Measurements from ENCODE around the gene DEPP1.

Gene DEPP1

DNA sequence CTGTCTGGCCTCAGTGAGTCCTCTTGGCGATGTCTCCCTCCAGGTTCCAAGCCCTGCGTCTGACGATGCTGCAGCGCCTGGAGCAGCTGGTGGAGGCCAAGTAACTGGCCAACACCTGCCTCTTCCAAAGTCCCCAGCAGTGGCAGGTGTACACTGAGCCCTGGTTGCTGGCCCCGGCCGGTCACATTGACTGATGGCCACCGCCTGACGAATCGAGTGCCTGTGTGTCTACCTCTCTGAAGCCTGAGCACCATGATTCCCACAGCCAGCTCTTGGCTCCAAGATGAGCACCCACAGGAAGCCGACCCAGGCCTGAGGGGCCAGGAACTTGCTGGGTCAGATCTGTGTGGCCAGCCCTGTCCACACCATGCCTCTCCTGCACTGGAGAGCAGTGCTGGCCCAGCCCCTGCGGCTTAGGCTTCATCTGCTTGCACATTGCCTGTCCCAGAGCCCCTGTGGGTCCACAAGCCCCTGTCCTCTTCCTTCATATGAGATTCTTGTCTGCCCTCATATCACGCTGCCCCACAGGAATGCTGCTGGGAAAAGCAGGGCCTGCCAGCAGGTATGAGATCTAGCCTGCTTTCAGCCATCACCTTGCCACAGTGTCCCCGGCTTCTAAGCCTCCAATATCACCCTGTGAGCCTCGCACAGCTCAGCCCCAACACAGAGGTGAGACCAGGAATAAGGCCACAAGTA is 14.8 kb upstream of the DEPP1 start:
- no peak for DNase-seq

- DNase-seq = no peak
These were observed 14.2 kb upstream of the DEPP1 start for GRCh38 chr10:44992732-44993225.

- DNase-seq = no peak
These were observed 13.6 kb upstream of the DEPP1 start for GRCh38 chr10:44992070-44992731.

GRCh38 chr10:44991571-44991970 is 13.0 kb upstream of the DEPP1 start:
- no peak for DNase-seq

DNA sequence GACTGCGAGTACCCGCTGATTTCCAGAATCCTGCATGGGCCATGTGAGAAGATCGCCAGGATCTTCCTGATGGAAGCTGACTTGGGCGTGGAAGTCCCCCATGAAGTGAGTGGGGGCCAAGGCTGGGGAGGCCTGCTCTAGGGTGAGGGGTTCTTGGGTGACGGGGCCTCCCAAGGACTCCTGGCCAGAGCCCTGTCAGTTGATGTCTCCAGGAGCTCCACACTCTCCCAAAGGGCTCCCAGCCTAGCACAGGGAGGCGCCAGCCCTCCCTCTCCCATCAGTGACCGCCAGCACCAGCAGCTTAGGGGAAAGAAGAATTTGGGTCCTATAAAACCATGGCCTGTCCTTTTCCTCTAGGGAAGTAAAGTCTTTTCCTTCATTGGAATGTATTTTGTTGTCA is 12.4 kb upstream of the DEPP1 start:
- no peak for DNase-seq

DNA sequence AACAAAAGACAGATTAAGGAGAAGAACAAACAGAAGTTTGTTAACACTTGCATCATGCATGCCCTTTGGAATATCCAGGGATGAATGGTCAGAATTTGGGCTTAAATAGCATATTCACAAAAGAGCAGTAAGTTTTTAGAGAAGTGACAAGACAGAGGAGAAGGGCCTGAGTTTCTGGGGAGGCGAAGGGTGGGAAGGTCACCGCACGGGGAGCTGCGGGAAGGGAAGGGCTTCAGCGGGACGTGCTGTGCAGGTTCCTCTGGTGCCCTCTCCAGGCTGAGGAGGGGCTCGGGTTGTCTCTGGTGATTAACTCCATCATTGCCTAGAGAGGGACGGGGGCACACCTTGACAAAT is 11.7 kb upstream of the DEPP1 start:
- peak; percentile 35 for DNase-seq

DNA sequence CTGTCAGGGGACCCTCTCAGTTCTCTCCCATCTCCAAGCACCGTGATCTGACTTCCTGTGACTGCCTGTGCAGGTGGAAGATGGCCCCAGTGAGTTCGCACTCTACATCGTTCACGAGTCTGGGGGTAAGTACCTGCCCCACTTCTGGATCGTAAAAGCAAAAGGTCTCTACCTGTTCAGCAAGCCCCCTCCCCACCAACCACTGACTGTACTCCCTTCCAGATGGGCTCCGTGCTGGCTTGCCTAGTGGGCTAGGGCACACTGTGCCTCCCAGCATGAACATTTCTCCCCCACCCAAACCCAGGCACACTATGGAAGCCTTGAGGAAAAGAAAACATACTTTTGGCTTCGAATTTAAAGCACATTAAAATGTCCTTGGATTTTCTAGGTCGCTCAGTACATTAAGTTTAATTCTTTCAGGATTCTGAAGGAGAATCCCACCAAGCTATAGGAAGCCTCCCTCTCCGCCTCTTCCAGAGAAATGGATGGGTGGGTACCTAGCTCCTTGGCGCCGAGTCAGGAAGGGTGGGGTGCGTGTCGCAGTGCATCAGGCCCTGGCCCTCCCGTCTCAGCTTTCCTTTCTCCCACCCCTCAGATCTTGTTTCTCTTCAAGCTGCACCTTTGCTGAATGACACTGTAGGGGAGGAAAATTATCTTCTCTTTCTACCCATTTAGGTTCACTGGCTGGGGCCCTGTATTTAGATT is 11.1 kb upstream of the DEPP1 start:
- no peak for DNase-seq

- DNase-seq = no peak
These were observed 10.5 kb upstream of the DEPP1 start for GRCh38 chr10:44988957-44989585.

GRCh38 chr10:44986670-44987069 is 8.1 kb upstream of the DEPP1 start:
- DNase-seq = no peak

- no peak for DNase-seq
These were observed 7.6 kb upstream of the DEPP1 start for GRCh38 chr10:44986179-44986578.

DNA sequence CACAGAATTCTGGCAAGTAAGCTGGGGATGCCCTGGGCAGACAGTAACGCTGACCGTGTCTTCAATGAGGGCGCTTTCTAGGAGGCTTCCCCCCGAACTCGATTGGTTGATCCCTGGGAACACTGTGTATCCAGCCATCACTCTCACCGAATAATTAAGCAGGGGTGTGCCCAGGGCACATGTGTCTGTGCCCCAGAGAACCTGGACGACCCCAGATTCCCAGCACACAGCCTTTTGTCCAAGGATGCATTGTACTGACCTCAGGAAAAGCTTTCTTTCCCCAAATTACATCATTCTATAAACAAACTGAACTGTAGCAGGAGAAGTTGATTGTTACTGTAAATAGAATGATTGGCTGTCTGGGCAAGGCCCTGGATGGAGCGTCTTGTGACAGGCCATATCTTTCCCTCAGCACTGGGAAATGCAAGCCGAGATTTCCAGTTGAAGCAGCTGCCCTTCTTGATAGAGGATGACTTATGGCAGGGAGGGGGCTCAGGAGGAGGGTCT is 6.6 kb upstream of the DEPP1 start:
- DNase-seq = no peak

DNA sequence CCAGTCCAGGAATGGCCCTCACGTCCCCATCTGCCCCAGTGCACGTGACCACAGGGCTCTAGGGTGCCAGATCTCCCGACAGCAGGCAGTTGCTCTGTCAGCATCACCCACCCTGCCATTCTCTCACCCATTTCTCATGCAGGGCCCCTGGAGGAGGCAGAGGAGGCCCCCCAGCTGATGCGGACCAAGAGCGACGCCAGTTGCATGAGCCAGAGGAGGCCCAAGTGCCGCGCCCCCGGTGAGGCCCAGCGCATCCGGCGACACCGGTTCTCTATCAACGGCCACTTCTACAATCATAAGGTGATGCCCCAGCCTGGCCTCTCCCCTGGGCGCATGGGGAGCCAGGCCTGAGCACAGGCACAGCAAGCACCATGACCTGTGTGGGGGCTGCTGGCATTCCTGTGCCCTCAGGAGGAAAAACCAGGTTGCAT is 6.1 kb upstream of the DEPP1 start:
- DNase-seq = no peak

- no peak for DNase-seq
These were observed 5.3 kb upstream of the DEPP1 start for GRCh38 chr10:44983895-44984278.

DNA sequence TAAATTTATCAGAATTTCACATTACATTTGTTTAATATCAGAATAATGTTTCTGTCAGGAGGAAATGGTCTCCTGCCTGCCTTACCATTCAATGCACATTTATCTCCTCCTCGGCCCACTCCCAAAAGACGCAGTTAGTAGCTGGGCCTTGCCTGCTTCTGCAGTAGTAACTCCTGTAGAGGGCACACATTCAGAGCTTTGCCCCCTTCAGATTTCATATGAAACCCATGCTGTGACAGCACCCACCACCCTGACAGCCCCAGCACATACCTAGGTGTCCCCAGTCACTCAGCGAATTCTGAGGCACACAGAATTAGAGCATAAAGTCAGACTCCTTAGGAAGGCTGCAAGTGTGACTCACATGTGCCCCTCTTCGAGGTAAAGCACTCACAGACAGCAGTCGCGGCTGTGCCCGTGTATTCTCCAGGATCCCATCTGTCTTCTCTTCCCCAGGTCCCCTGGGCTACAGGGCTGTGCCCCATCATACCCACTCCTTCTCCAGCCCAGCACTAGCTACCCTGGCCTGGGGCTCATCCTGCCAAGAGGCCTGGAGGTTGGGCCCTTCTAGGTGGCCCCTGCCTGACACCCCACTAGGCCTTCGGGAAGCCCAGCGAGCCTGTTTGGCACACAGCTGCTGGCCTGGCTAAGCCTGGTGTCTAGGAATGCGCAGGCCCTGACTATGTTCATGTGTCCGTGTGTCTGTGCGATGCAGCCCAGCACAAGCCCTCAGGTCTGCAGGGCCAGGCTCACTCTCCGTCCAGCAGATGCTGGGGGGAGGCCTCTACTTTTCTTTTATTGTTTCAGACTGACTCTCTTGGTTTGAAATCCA is 4.7 kb upstream of the DEPP1 start:
- DNase-seq = no peak

GRCh38 chr10:44982496-44982895 is 3.9 kb upstream of the DEPP1 start:
- DNase-seq = no peak

DNA sequence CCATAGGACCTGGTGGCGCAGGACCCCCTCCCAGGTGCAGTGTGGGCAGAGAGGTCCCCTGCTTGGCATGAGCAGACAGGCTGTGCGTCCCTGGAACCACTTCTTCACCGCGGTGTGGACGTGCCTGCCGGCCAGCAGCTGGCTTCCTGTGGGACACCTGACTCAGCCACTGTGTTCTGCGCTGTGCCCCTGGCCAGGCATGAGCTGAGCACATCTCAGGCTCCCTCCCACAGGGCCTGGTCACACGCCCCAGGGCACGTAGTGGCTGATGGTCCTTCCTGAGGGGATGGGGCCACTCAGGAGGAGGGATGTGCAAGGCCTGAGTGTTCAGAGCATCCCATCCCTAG is 3.5 kb upstream of the DEPP1 start:
- no peak for DNase-seq

- no peak for DNase-seq
These were observed 2.8 kb upstream of the DEPP1 start for GRCh38 chr10:44981172-44982113.

DNA sequence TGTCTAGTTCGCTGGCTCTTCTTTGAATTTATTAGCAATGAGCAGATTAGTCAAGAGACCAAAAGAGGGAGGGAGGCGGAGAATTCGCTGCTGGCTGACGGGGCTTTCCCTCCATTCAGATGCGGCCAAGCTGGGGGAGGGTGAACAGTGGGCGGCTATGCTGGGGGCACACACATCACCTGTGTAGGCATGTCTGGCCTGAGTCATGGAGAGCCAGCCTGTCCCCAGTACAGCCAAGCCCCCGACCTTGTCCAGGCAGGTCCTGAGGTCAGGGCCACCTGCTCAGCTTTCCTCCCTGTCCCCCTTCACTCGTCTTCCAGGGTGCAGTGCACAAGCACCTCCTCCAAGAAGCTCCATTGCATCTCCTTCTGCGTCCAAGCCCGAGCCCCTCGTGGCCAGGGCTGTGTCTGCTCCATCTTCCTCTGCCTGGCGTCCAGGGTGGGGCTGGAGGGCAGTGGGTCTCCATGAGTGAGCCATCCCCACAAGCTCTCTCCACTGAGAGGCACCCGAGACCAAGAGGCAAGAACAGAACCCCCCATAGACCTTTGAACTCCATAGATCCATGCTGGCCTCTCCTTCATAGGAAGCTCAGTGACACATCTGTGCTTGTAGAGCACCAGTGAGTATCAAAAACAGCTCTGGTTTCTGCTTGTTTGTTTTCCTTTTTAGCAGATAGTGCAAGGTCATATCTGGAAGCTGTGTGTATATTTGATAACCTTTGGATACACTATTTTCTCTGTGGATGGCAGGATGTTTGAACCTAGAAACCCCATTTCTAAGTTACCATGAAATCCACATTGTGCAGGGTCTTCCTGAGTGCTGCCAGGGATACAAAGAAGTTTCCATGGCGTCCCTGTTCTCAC is 1.9 kb upstream of the DEPP1 start:
- peak; percentile 27 for DNase-seq

GRCh38 chr10:44979281-44980191 is 927 bp upstream of the DEPP1 start:
- no peak for DNase-seq
